ENCODE measurements around the gene TTC23L. TPM values are rescaled to one million over a fixed set of nuclear protein-coding genes. Genes with fewer than 3 reads are reported as not detected.

TTC23L gene
- total RNA-seq, 2 donors from 2014 or later: 0.35 TPM; not detected in 1

DNA sequence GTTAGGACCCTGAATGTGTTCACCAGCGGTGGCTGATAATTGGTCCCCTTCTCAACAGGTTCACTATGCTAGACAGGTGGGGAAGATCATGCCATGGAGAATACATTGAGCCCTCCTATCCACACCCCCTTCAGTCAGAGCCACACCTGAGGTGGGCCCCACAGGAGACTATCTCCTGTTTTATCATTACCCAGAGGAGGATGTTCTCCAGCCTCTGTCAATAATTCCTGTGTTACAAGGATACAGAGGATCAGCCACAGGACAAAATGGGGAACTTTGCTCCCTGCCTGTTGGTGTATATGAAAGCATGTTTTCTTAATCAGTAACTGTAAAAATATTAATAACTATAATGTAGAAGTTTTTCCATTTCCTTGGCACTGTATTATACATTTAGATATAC, 50.4 kb downstream of the TTC23L start:
- H3K4me1 ChIP-seq: no peaks in the 10 kb centered on the region
- H3K27me3 ChIP-seq: no peaks in the 10 kb centered on the region
- no peaks in the 10 kb centered on the region for H3K36me3 ChIP-seq
- TF ChIP-seq, protein P1, sequence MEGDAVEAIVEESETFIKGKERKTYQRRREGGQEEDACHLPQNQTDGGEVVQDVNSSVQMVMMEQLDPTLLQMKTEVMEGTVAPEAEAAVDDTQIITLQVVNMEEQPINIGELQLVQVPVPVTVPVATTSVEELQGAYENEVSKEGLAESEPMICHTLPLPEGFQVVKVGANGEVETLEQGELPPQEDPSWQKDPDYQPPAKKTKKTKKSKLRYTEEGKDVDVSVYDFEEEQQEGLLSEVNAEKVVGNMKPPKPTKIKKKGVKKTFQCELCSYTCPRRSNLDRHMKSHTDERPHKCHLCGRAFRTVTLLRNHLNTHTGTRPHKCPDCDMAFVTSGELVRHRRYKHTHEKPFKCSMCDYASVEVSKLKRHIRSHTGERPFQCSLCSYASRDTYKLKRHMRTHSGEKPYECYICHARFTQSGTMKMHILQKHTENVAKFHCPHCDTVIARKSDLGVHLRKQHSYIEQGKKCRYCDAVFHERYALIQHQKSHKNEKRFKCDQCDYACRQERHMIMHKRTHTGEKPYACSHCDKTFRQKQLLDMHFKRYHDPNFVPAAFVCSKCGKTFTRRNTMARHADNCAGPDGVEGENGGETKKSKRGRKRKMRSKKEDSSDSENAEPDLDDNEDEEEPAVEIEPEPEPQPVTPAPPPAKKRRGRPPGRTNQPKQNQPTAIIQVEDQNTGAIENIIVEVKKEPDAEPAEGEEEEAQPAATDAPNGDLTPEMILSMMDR (IDR thresholded peaks at IDR 0.05): no peak
- no peak overlapping the region for H3K9ac ChIP-seq (ENCODE audit: low read depth in 2 of 2, low read length in 2 of 2)
- intact Hi-C loops (cut with DNase I): no loop called here
- DNase-seq: no peak
- no peak overlapping the region for H3K27ac ChIP-seq
- H3K9me3 ChIP-seq: no peaks in the 10 kb centered on the region
- H3K4me3 ChIP-seq: no peak overlapping the region

DNA sequence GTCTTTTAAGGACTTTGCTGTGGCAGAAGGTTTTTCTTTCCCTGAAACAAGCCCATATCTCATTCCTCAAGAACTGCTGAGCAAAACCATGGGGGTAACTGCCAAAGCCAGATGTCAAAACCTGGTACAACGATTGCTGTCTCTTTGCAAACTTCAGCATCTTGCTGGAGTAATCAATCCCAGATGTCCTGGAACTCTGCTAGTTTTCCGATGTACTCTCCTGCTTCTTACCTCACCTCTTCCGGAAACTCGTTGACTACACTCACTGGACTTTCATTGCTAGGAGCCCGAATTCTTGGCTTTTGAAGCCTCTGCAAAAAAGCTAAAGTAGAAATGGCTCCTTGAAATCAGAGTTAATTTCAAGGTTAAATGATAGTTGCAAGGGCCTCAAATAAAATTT, 53.0 kb downstream of the TTC23L start:
- TF ChIP-seq, protein P1 (IDR thresholded peaks at IDR 0.05): no peak
- no peaks in the 10 kb centered on the region for H3K27me3 ChIP-seq
- DNase-seq: no peak
- H3K36me3 ChIP-seq: no peaks in the 10 kb centered on the region
- H3K9ac ChIP-seq (ENCODE audit: low read depth in 2 of 2, low read length in 2 of 2): no peak overlapping the region
- no peaks in the 10 kb centered on the region for H3K9me3 ChIP-seq
- H3K4me1 ChIP-seq: no peaks in the 10 kb centered on the region
- intact Hi-C loops (cut with DNase I): no loop called here
- no peak overlapping the region for H3K27ac ChIP-seq
- no peak overlapping the region for H3K4me3 ChIP-seq

DNA sequence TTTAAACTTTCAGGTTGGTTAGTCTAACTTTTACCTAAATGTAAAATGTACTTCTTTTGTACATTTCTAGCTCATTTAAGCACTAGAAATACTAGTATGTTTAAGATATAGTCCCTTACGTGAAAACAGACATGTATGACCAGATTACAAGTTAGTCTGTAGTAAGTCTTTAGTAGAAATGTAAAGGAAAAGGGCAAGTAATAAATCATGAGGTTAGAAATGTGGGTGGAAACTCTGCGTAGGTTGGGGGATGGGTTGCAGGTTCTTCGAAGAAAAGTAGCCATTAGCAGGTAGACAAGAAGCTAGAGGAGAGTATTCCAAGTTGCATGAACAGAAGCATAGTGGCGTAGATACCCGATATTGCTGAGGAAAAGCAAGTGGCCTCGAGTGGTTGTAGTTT, 53.5 kb downstream of the TTC23L start:
- no peak overlapping the region for H3K9ac ChIP-seq (ENCODE audit: low read depth in 2 of 2, low read length in 2 of 2)
- no peak overlapping the region for H3K27ac ChIP-seq
- no peaks in the 10 kb centered on the region for H3K36me3 ChIP-seq
- H3K27me3 ChIP-seq: no peaks in the 10 kb centered on the region
- no peaks in the 10 kb centered on the region for H3K4me1 ChIP-seq
- no peak for DNase-seq
- no peak overlapping the region for H3K4me3 ChIP-seq
- TF ChIP-seq, protein P1 (IDR thresholded peaks at IDR 0.05): no peak
- H3K9me3 ChIP-seq: no peaks in the 10 kb centered on the region
- intact Hi-C loops (cut with DNase I): no loop called here

DNA sequence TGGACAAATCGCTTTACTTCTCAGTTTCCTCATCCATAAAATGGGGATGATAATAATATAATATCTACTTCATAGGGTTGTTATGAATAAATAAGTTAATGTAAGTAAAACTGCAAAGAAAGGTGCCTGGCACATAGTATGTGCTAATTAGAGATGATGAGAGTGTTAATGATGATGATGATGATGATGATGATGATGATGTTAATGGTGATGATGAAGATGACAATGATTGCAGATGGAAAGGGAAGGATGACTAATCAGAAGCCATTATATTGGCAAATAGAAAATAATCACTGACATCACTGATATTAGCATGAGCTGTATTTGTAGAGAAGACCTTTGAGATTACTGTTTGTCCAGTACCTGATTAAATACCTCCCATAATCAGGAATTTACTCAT, 55.8 kb downstream of the TTC23L start:
- Histone ChIP-seq H3K4me3 (no peak overlapping the region), H3K9ac (ENCODE audit: low read depth in 2 of 2, low read length in 2 of 2) (no peak overlapping the region), H3K4me1 (no peaks in the 10 kb centered on the region), H3K36me3 (no peaks in the 10 kb centered on the region), H3K9me3 (no peaks in the 10 kb centered on the region), H3K27me3 (no peaks in the 10 kb centered on the region), H3K27ac (no peak overlapping the region)
- intact Hi-C loops (cut with DNase I): no loop called here
- TF ChIP-seq, protein P1 (IDR thresholded peaks at IDR 0.05): no peak
- DNase-seq: no peak

DNA sequence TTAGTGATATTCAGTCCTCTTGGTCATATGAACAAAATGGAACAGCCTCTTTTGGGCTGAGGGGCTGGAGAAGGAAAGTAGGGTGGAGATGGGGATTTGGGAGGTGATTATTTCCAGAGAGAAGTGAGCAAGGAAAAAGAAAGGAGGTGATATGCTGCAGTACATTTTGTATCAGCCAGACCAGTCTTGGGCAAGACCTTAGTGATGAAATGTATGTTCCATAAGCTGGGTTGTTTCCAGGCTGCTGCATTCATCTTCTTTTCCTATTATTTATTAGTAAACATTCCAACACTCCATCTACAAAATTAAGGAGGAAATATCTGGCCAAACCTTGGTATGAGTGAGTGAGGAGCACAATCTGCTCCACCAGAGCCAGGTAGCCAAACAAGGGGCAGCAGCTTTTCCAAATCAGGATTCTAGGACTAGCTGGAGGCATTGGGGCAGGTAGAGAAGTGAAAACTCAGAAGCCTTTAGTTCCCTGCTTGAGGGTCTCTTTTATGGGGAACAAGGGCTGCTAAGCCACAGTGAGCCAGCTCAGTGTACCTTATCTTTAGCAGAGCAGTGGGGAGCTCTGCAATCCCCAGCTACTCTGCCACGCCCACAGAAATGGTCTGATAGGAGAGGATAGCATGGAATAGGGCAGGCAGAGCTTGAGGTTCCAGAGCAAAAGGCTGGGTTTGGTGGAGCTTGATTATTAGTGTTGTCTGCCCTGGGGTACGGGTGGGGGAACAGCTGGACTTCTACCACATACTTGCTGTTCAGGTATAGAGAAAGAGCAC, 56.9 kb downstream of the TTC23L start:
- Histone ChIP-seq H3K27ac (no peak overlapping the region), H3K4me3 (no peak overlapping the region), H3K36me3 (no peaks in the 10 kb centered on the region), H3K27me3 (no peaks in the 10 kb centered on the region), H3K9ac (ENCODE audit: low read depth in 2 of 2, low read length in 2 of 2) (no peak overlapping the region), H3K4me1 (no peaks in the 10 kb centered on the region), H3K9me3 (no peaks in the 10 kb centered on the region)
- DNase-seq: no peak
- TF ChIP-seq, protein P1 (IDR thresholded peaks at IDR 0.05): no peak
- intact Hi-C loops (cut with DNase I): no loop called here
